ENCODE results near the gene NUDT3.

Gene NUDT3

GRCh38 chr6:34276881-34277762 is 115.3 kb downstream of the NUDT3 start:
- Histone ChIP-seq H3K9me3 (ENCODE audit: low read length) (no peaks in the 10 kb centered on the region), H3K9me2 (ENCODE audit: low read depth, low read length) (no peaks in the 10 kb centered on the region), H3K36me3 (ENCODE audit: insufficient read depth, low read length) (peaks cover 12% of the 10 kb centered on the region; the same call in 1 of the 2 replicates), H3K27ac (ENCODE audit: low read depth, low read length, poor library complexity, severe bottlenecking) (no peak overlapping the region), H3K27me3 (ENCODE audit: insufficient read depth, low read length) (no peaks in the 10 kb centered on the region), H3K4me2 (ENCODE audit: low read length) (no peak overlapping the region), H2AFZ (ENCODE audit: low read length) (no peak overlapping the region), H3K9ac (ENCODE audit: low read length) (no peak overlapping the region), H3K4me1 (ENCODE audit: insufficient read depth, low read length, severe bottlenecking) (no peaks in the 10 kb centered on the region), H3K4me3 (ENCODE audit: low read depth, low read length, poor library complexity, severe bottlenecking) (no peak overlapping the region), H3F3A (ENCODE audit: insufficient read depth, low read length) (no peaks in the 10 kb centered on the region), H3K79me2 (ENCODE audit: insufficient read depth, low read length) (no peaks in the 10 kb centered on the region), H4K20me1 (ENCODE audit: insufficient read depth, low read length) (no peaks in the 10 kb centered on the region)
- TF ChIP-seq EZH2 (IDR thresholded peaks at IDR 0.05; ENCODE audit: borderline replicate concordance, low read length) = no peak
- TF ChIP-seq CTCF (IDR thresholded peaks at IDR 0.05; ENCODE audit: low read length) = no peak

- H3K9ac ChIP-seq (ENCODE audit: low read length) = no peak overlapping the region
- H3K4me2 ChIP-seq (ENCODE audit: low read length) = no peak overlapping the region
Measured at GRCh38 chr6:34276191-34276590, 116.3 kb downstream of the NUDT3 start.

GRCh38 chr6:34275128-34275804 is 117.2 kb downstream of the NUDT3 start:
- Histone ChIP-seq H2AFZ (ENCODE audit: low read length) (no peak overlapping the region), H3F3A (ENCODE audit: insufficient read depth, low read length) (no peaks in the 10 kb centered on the region), H4K20me1 (ENCODE audit: insufficient read depth, low read length) (no peaks in the 10 kb centered on the region), H3K9ac (ENCODE audit: low read length) (no peak overlapping the region), H3K9me2 (ENCODE audit: low read depth, low read length) (no peaks in the 10 kb centered on the region), H3K4me1 (ENCODE audit: insufficient read depth, low read length, severe bottlenecking) (no peaks in the 10 kb centered on the region), H3K4me3 (ENCODE audit: low read depth, low read length, poor library complexity, severe bottlenecking) (no peak overlapping the region), H3K79me2 (ENCODE audit: insufficient read depth, low read length) (no peaks in the 10 kb centered on the region), H3K27ac (ENCODE audit: low read depth, low read length, poor library complexity, severe bottlenecking) (no peak overlapping the region), H3K9me3 (ENCODE audit: low read length) (no peaks in the 10 kb centered on the region), H3K4me2 (ENCODE audit: low read length) (no peak overlapping the region), H3K27me3 (ENCODE audit: insufficient read depth, low read length) (no peaks in the 10 kb centered on the region), H3K36me3 (ENCODE audit: insufficient read depth, low read length) (peaks cover 10% of the 10 kb centered on the region; the same call in 1 of the 2 replicates)
- TF ChIP-seq EZH2 (IDR thresholded peaks at IDR 0.05; ENCODE audit: borderline replicate concordance, low read length) = no peak
- no peak for TF ChIP-seq CTCF (IDR thresholded peaks at IDR 0.05; ENCODE audit: low read length)

More at GRCh38 chr6:34276191-34276590, 116.3 kb downstream of the NUDT3 start:
- no peaks in the 10 kb centered on the region for H3K27me3 ChIP-seq (ENCODE audit: insufficient read depth, low read length)
- no peaks in the 10 kb centered on the region for H3F3A ChIP-seq (ENCODE audit: insufficient read depth, low read length)
- TF ChIP-seq EZH2 (IDR thresholded peaks at IDR 0.05; ENCODE audit: borderline replicate concordance, low read length) (no peak), CTCF (IDR thresholded peaks at IDR 0.05; ENCODE audit: low read length) (no peak)
- H3K79me2 ChIP-seq (ENCODE audit: insufficient read depth, low read length) = no peaks in the 10 kb centered on the region
- no peak overlapping the region for H3K27ac ChIP-seq (ENCODE audit: low read depth, low read length, poor library complexity, severe bottlenecking)
- H3K9me3 ChIP-seq (ENCODE audit: low read length) = no peaks in the 10 kb centered on the region
- H3K9me2 ChIP-seq (ENCODE audit: low read depth, low read length) = no peaks in the 10 kb centered on the region
- H2AFZ ChIP-seq (ENCODE audit: low read length) = no peak overlapping the region
- no peaks in the 10 kb centered on the region for H4K20me1 ChIP-seq (ENCODE audit: insufficient read depth, low read length)
- H3K4me1 ChIP-seq (ENCODE audit: insufficient read depth, low read length, severe bottlenecking) = no peaks in the 10 kb centered on the region
- H3K4me3 ChIP-seq (ENCODE audit: low read depth, low read length, poor library complexity, severe bottlenecking) = no peak overlapping the region
- H3K36me3 ChIP-seq (ENCODE audit: insufficient read depth, low read length) = peaks cover 10% of the 10 kb centered on the region; the same call in 1 of the 2 replicates

Measured in OCI-LY1 (cell line).